Upper lobe of right lung (tissue), 1 donor: Measurements from ENCODE around the gene INPP5A. TPM values are rescaled to one million over a fixed set of nuclear protein-coding genes. Genes with fewer than 3 reads are reported as not detected.

Experiments
- ATAC-seq: fragments of 200-7000 bp; cut with Tn5 transposase; one replicate; pipeline ENCODE4 v1.9.1; 2020; ENCODE audit warnings: mild to moderate bottlenecking, moderate library complexity
- DNase-seq: peaks from one replicate; pipeline ENCODE4 v3.0.0-alpha.2; 2020
- H3K27ac ChIP-seq: fragments of 200-600 bp; one replicate; pipeline ENCODE4 v1.8.0; 2022
- H3K27me3 ChIP-seq: fragments of 200-600 bp; one replicate; pipeline ENCODE4 v1.8.0; 2022; ENCODE audit warnings: mild to moderate bottlenecking
- H3K36me3 ChIP-seq: fragments of 200-600 bp; one replicate; pipeline ENCODE4 v1.8.0; 2022
- H3K4me1 ChIP-seq: fragments of 200-600 bp; one replicate; pipeline ENCODE4 v1.8.0; 2022
- H3K4me3 ChIP-seq: fragments of 200-600 bp; one replicate; pipeline ENCODE4 v1.8.0; 2022; ENCODE audit warnings: mild to moderate bottlenecking
- H3K9me3 ChIP-seq: fragments of 200-600 bp; one replicate; pipeline ENCODE4 v1.8.0; 2022
- CTCF ChIP-seq: fragments of 200-600 bp; IDR thresholded peaks from one replicate; pipeline ENCODE4 v1.8.0; 2022; ENCODE audit warnings: antibody characterized with exemption
- intact Hi-C: fragments of 100-400 bp; cut with DNase I; formaldehyde crosslinking; loops from one replicate; pipeline ENCODE4 v1.11.0; 2022
- total RNA-seq: library from RNA; stranded (reverse); fragmentation: NEBNext Ultra II Directional; extraction: Animal tissue kit (Norgen Biotek cat#: 25700); gene quantifications from one replicate; pipeline ENCODE4 v1.2.1, GENCODE V29; 2021
- donor health status: DM: no; HTN: yes; CAD: no; lungs with severe emphysema.

Gene INPP5A
- total RNA-seq, 1 donor from 2014 or later: 38.3 TPM

GRCh38 chr10:132809232-132810140 is 271.9 kb downstream of the INPP5A start:
- H3K27me3 ChIP-seq: peaks cover 9% of the 10 kb centered on the region
- no peak overlapping the region for H3K27ac ChIP-seq
- no peak for TF ChIP-seq CTCF
- intact Hi-C loops: no loop called here
- H3K9me3 ChIP-seq: no peaks in the 10 kb centered on the region
- ATAC-seq (no peak), DNase-seq (no peak)
- H3K36me3 ChIP-seq: no peaks in the 10 kb centered on the region
- H3K4me1 ChIP-seq: no peaks in the 10 kb centered on the region
- H3K4me3 ChIP-seq: no peak overlapping the region

- peaks cover 9% of the 10 kb centered on the region for H3K27me3 ChIP-seq
- intact Hi-C loops: no loop called here
- DNase-seq (no peak), ATAC-seq (no peak)
- H3K36me3 ChIP-seq: no peaks in the 10 kb centered on the region
- H3K4me1 ChIP-seq: no peaks in the 10 kb centered on the region
- TF ChIP-seq CTCF: no peak
- no peaks in the 10 kb centered on the region for H3K9me3 ChIP-seq
- H3K27ac ChIP-seq: no peak overlapping the region
- H3K4me3 ChIP-seq: no peak overlapping the region
These were observed 272.7 kb downstream of the INPP5A start for GRCh38 chr10:132810141-132810806.

- Histone ChIP-seq H3K36me3 (no peaks in the 10 kb centered on the region), H3K4me3 (no peak overlapping the region), H3K27me3 (peaks cover 9% of the 10 kb centered on the region), H3K9me3 (no peaks in the 10 kb centered on the region), H3K4me1 (no peaks in the 10 kb centered on the region), H3K27ac (no peak overlapping the region)
- intact Hi-C loops: no loop called here
- no peak for DNase-seq
- no peak for ATAC-seq
- TF ChIP-seq CTCF: no peak
These were observed 273.5 kb downstream of the INPP5A start for GRCh38 chr10:132810807-132811700.

- ATAC-seq: no peak
- Histone ChIP-seq H3K4me3 (no peak overlapping the region), H3K9me3 (no peaks in the 10 kb centered on the region), H3K27me3 (peaks cover 9% of the 10 kb centered on the region), H3K36me3 (no peaks in the 10 kb centered on the region), H3K4me1 (no peaks in the 10 kb centered on the region), H3K27ac (no peak overlapping the region)
- intact Hi-C loops: no loop called here
- no peak for TF ChIP-seq CTCF
- no peak for DNase-seq
These were observed 274.4 kb downstream of the INPP5A start for GRCh38 chr10:132811891-132812481.

GRCh38 chr10:132812520-132812919 is 274.9 kb downstream of the INPP5A start:
- intact Hi-C loops: no loop called here
- no peak for DNase-seq
- Histone ChIP-seq H3K36me3 (no peaks in the 10 kb centered on the region), H3K27me3 (peaks cover 11% of the 10 kb centered on the region), H3K4me3 (no peak overlapping the region), H3K9me3 (no peaks in the 10 kb centered on the region), H3K4me1 (no peaks in the 10 kb centered on the region), H3K27ac (no peak overlapping the region)
- no peak for TF ChIP-seq CTCF
- no peak for ATAC-seq
